ENCODE measurements around the gene SLC36A3.

DNA sequence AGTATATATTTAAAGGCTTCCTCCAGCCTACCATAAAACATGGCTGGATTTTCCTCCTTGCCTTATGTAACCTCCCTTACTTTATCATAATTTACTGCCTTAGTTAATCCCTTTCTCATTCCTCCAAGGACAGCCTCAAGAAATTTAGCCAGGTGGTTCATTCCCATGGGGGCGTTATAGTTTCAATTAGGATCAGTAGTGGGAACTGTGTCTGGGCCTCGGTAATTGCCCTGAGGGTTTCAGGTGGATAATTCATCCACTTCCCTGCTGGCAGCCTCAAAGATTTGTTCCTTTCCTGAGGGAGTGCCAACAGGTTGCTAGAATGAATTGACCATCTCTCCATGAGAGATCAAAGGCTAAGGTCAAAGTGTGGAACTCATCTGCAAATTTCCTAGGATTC is 54.9 kb downstream of the SLC36A3 start:
- no peak for TF ChIP-seq GATA2 (IDR thresholded peaks at IDR 0.05; ENCODE audit: low read depth, low read length)
- no peak for TF ChIP-seq GATA3 (IDR thresholded peaks at IDR 0.05; ENCODE audit: low read depth, low read length)
